Natural killer cell (primary cell): ENCODE measurements around the gene CTBP1. TPM values are rescaled to one million over a fixed set of nuclear protein-coding genes. Genes with fewer than 3 reads are reported as not detected.

Experiments
- ATAC-seq, 3 donors: fragments of 150-1000 bp in 2 of 3; fragments of 200-7000 bp in 1 of 3; cut with Tn5 transposase; 1 replicate in 1 of 3; 2 replicates in 2 of 3; pipeline ENCODE4 v1.10.0; 2021; ENCODE audit warnings: mild to moderate bottlenecking in 2 of 3, moderate library complexity in 2 of 3
- DNase-seq, 2 donors: peaks; one replicate each; pipeline versions ENCODE4 v3.0.0 to v3.0.0-alpha.2; 2013 to 2021; ENCODE audit warnings: mixed read lengths in 1 of 2
- H3K27ac ChIP-seq: one replicate; pipeline ENCODE4 v1.5.1; 2013; ENCODE audit warnings: mild to moderate bottlenecking, low read length
- H3K27me3 ChIP-seq: one replicate; pipeline ENCODE4 v1.6.1; 2013; ENCODE audit warnings: low read length; ENCODE audit not compliant: control insufficient read depth, insufficient read depth
- H3K36me3 ChIP-seq: one replicate; pipeline ENCODE4 v1.6.1; 2013; ENCODE audit warnings: low read length; ENCODE audit not compliant: control insufficient read depth, insufficient read depth
- H3K4me1 ChIP-seq: one replicate; pipeline ENCODE4 v1.6.1; 2013; ENCODE audit warnings: low read length; ENCODE audit not compliant: control insufficient read depth, insufficient read depth
- H3K4me3 ChIP-seq: one replicate; pipeline ENCODE4 v1.5.1; 2013; ENCODE audit warnings: low read length
- H3K9me3 ChIP-seq: one replicate; pipeline ENCODE4 v1.6.1; 2013; ENCODE audit warnings: low read length; ENCODE audit not compliant: control insufficient read depth, insufficient read depth
- H3K27ac Mint-ChIP-seq, 2 donors: one replicate each; pipeline ENCODE4 v1.8.0; 2022; ENCODE audit warnings: mild to moderate bottlenecking in 2 of 2, mixed read lengths in 2 of 2, moderate library complexity in 1 of 2
- H3K27me3 Mint-ChIP-seq, 2 donors: one replicate each; pipeline ENCODE4 v1.8.0; 2022; ENCODE audit warnings: low read depth in 2 of 2, mixed read lengths in 2 of 2
- H3K36me3 Mint-ChIP-seq: one replicate; pipeline ENCODE4 v1.8.0; 2022; ENCODE audit warnings: mixed read lengths
- H3K4me1 Mint-ChIP-seq, 2 donors: one replicate each; pipeline ENCODE4 v1.8.0; 2022; ENCODE audit warnings: mixed read lengths in 2 of 2
- H3K4me3 Mint-ChIP-seq: one replicate; pipeline ENCODE4 v1.8.0; 2022; ENCODE audit warnings: mild to moderate bottlenecking, moderate library complexity, mixed read lengths
- H3K9me3 Mint-ChIP-seq, 2 donors: one replicate each; pipeline ENCODE4 v1.8.0; 2022; ENCODE audit warnings: mixed read lengths in 2 of 2
- CTCF ChIP-seq: fragments of 200-600 bp; IDR thresholded peaks from one replicate; pipeline ENCODE4 v1.8.0; 2022; ENCODE audit warnings: antibody characterized with exemption
- WGBS: methylation state at CpG from one replicate; pipeline ENCODE4 v1.1.7; 2013; ENCODE audit warnings: missing lambda C conversion rate; ENCODE audit not compliant: insufficient coverage; 5-methylcytosine and 5-hydroxymethylcytosine counted together
- intact Hi-C: fragments of 100-400 bp; cut with micrococcal nuclease; formaldehyde crosslinking; loops from one replicate; pipeline ENCODE4 v1.14.2; 2022
- total RNA-seq, 4 donors: library from RNA; stranded (reverse); fragments of 120-200 nt in 1 of 4; gene quantifications; one replicate each; pipeline versions ENCODE4 v1.2.3 to v1.2.4, GENCODE V29; 2013 to 2022

The CTBP1 gene
- total RNA-seq, 3 donors from 2014 or later (not counting 1 experiment from before 2014, with no cell fraction given): 384 to 388 (median 388) TPM

- Histone ChIP-seq H3K27ac (no peak overlapping the region), H3K9me3 (peaks cover 4% of the 10 kb centered on the region), H3K4me1 (peaks cover 89% of the 10 kb centered on the region), H3K36me3 (peaks cover 6% of the 10 kb centered on the region), H3K4me3 (no peak overlapping the region), H3K27me3 (peaks cover 3% of the 10 kb centered on the region)
- 96% methylated on average over 20 of the region's 20 CpGs for WGBS
- Mint-ChIP-seq H3K4me3 (peak overlapping the region; percentile 39), H3K9me3 (peaks cover 0 to under 1% of the 10 kb centered on the region in 2 donors), H3K36me3 (peaks cover 2% of the 10 kb centered on the region), H3K4me1 (peaks cover 44 to 78% of the 10 kb centered on the region in 2 donors), H3K27ac (peak overlapping the region; percentile 79 to 96), H3K27me3 (no peaks in the 10 kb centered on the region)
- intact Hi-C loops: no loop called here
- ATAC-seq (no peak), DNase-seq (no peak)
- no peak for TF ChIP-seq CTCF
These were observed 73.8 kb downstream of the CTBP1 start for GRCh38 chr4:1174941-1175634.

GRCh38 chr4:1172971-1173757, 75.8 kb downstream of the CTBP1 start:
- Histone ChIP-seq H3K27ac (peak overlapping the region; percentile 6), H3K4me1 (peaks cover 92% of the 10 kb centered on the region), H3K4me3 (peak overlapping the region; percentile 72), H3K27me3 (peaks cover 3% of the 10 kb centered on the region), H3K36me3 (peaks cover 26% of the 10 kb centered on the region), H3K9me3 (no peaks in the 10 kb centered on the region)
- Mint-ChIP-seq H3K27ac (peak overlapping the region; percentile 92 to 96), H3K9me3 (no peaks in the 10 kb centered on the region), H3K27me3 (no peaks in the 10 kb centered on the region), H3K4me3 (peak overlapping the region; percentile 85), H3K4me1 (peaks cover 46 to 74% of the 10 kb centered on the region in 2 donors), H3K36me3 (no peaks in the 10 kb centered on the region)
- no peak for DNase-seq
- intact Hi-C loops: no loop called here
- no peak for ATAC-seq
- no peak for TF ChIP-seq CTCF
- WGBS: 75% methylated on average over 20 of the region's 20 CpGs

GRCh38 chr4:1172228-1172851, 76.6 kb downstream of the CTBP1 start, which contains the start of gene SPON2:
SPON2 (minus strand) TSS chr4:1172583.
- DNase-seq (peak; percentile 31), ATAC-seq (no peak)
- Histone ChIP-seq H3K36me3 (peaks cover 27% of the 10 kb centered on the region), H3K4me1 (peaks cover 92% of the 10 kb centered on the region), H3K27ac (peak within 1 kb of the TSS; percentile 71), H3K4me3 (peak within 1 kb of the TSS; percentile 72), H3K9me3 (no peaks in the 10 kb centered on the region), H3K27me3 (peaks cover 3% of the 10 kb centered on the region)
- H3K27ac Mint-ChIP-seq: peak within 1 kb of the TSS; percentile 92 to 96
- H3K36me3 Mint-ChIP-seq: no peaks in the 10 kb centered on the region
- H3K4me1 Mint-ChIP-seq: peaks cover 47 to 74% of the 10 kb centered on the region in 2 donors
- no peaks in the 10 kb centered on the region for H3K9me3 Mint-ChIP-seq
- no peak for TF ChIP-seq CTCF
- peak within 1 kb of the TSS; percentile 94 for H3K4me3 Mint-ChIP-seq
- intact Hi-C loops: no loop called here
- 6% methylated on average over 52 of the region's 54 CpGs for WGBS
- no peaks in the 10 kb centered on the region for H3K27me3 Mint-ChIP-seq
